B cell (primary cell): ENCODE data around the gene CCSAP. TPM values are rescaled to one million over a fixed set of nuclear protein-coding genes. Genes with fewer than 3 reads are reported as not detected.

ENCODE experiments used
- ATAC-seq: fragments of 200-7000 bp; cut with Tn5 transposase; one replicate; pipeline ENCODE4 v1.10.0; 2021; ENCODE audit warnings: low read depth, mild to moderate bottlenecking, moderate number of reproducible peaks, moderate library complexity
- CTCF ChIA-PET: fragments of 350-600 bp; sonication (Branson Sonifier 250); formaldehyde crosslinking; loops from one replicate; lab custom pipeline; 2021; ENCODE audit warnings: antibody characterized with exemption, inconsistent platforms; lab: Charles Lee
- POLR2A ChIA-PET: fragments of 350-600 bp; sonication (Branson Sonifier 250); formaldehyde crosslinking; loops from one replicate; lab custom pipeline; 2021; ENCODE audit warnings: antibody characterized with exemption; lab: Charles Lee
- DNase-seq: peaks from one replicate; pipeline ENCODE4 v3.0.0; 2013
- H2AFZ ChIP-seq: 2 replicates; pipeline ENCODE4 v1.6.1; 2012; ENCODE audit warnings: mild to moderate bottlenecking, low read depth, low read length; ENCODE audit not compliant: insufficient read depth, poor library complexity, severe bottlenecking
- H3K27ac ChIP-seq, 2 donors: 1 replicate in 1 of 2; 2 replicates in 1 of 2; pipeline ENCODE4 v1.5.1; 2012 to 2013; ENCODE audit warnings: low read length in 2 of 2, mild to moderate bottlenecking in 2 of 2, moderate library complexity in 1 of 2
- H3K27me3 ChIP-seq, 4 experiments: fragments of 200-600 bp in 1 of 4; sonication (generic) in 1 of 4; replicated peaks in 1 of 4; 1 replicate in 2 of 4; 2 replicates in 2 of 4; pipeline versions ENCODE4 v1.6.1 to v1.7.0; 2013 to 2016; ENCODE audit warnings: low read length in 3 of 4, mild to moderate bottlenecking in 2 of 4, mixed read lengths in 1 of 4, moderate library complexity in 1 of 4; ENCODE audit not compliant: insufficient read depth in 4 of 4, control insufficient read depth in 3 of 4; ENCODE audit errors: control extremely low read depth in 1 of 4
- H3K36me3 ChIP-seq, 2 experiments: replicated peaks in 1 of 2; 1 replicate in 1 of 2; 2 replicates in 1 of 2; pipeline versions ENCODE4 v1.6.1 to v1.7.1; 2013; ENCODE audit warnings: low read length in 1 of 2; ENCODE audit not compliant: insufficient read depth in 2 of 2, control insufficient read depth in 1 of 2; ENCODE audit errors: control extremely low read depth in 1 of 2, extremely low read depth in 1 of 2
- H3K4me1 ChIP-seq, 2 donors: fragments of 200-600 bp in 1 of 2; sonication (generic) in 1 of 2; 1 replicate in 1 of 2; 2 replicates in 1 of 2; pipeline versions ENCODE4 v1.5.1 to v1.6.1; 2013 to 2017; ENCODE audit warnings: low read length in 2 of 2; ENCODE audit not compliant: control insufficient read depth in 2 of 2, insufficient read depth in 2 of 2
- H3K4me2 ChIP-seq: replicated peaks from 2 replicates; pipeline ENCODE3; 2012; ENCODE audit warnings: mild to moderate bottlenecking, low read depth, low read length; ENCODE audit not compliant: poor library complexity, severe bottlenecking
- H3K4me3 ChIP-seq, 5 experiments: fragments of 200-600 bp in 1 of 5; sonication (generic) in 1 of 5; 1 replicate in 3 of 5; 2 replicates in 2 of 5; pipeline versions ENCODE4 v1.5.1 to v1.7.0; 2011 to 2016; ENCODE audit warnings: low read length in 4 of 5, mild to moderate bottlenecking in 4 of 5, low read depth in 2 of 5, control low read depth in 1 of 5, moderate library complexity in 1 of 5; ENCODE audit not compliant: insufficient read depth in 1 of 5; ENCODE audit errors: control extremely low read depth in 1 of 5, extremely low read depth in 1 of 5
- H3K79me2 ChIP-seq: fragments of 200-600 bp; sonication (generic); one replicate; pipeline ENCODE4 v1.6.0; 2016; ENCODE audit warnings: low read length; ENCODE audit not compliant: control insufficient read depth, insufficient read depth
- H3K9ac ChIP-seq: fragments of 200-600 bp; sonication (generic); 2 replicates; pipeline ENCODE4 v1.6.1; 2017; ENCODE audit warnings: mild to moderate bottlenecking, low read length, moderate library complexity
- H3K9me3 ChIP-seq, 3 donors: one replicate each; pipeline versions ENCODE4 v1.6.1 to v1.7.1; 2013; ENCODE audit warnings: low read length in 2 of 3; ENCODE audit not compliant: control insufficient read depth in 2 of 3, insufficient read depth in 1 of 3; ENCODE audit errors: control extremely low read depth in 1 of 3
- H4K20me1 ChIP-seq: 2 replicates; pipeline ENCODE4 v1.6.0; 2012; ENCODE audit warnings: mild to moderate bottlenecking, low read length; ENCODE audit not compliant: insufficient read depth, control insufficient read depth, poor library complexity, severe bottlenecking
- H3K27ac Mint-ChIP-seq: one replicate; pipeline ENCODE4 v1.8.0; 2021; ENCODE audit warnings: mixed read lengths
- H3K27me3 Mint-ChIP-seq: one replicate; pipeline ENCODE4 v1.8.0; 2021; ENCODE audit warnings: mixed read lengths
- H3K4me1 Mint-ChIP-seq: one replicate; pipeline ENCODE4 v1.8.0; 2021; ENCODE audit warnings: mixed read lengths
- H3K4me3 Mint-ChIP-seq: one replicate; pipeline ENCODE4 v1.8.0; 2021; ENCODE audit warnings: mixed read lengths
- H3K9me3 Mint-ChIP-seq: one replicate; pipeline ENCODE4 v1.8.0; 2022; ENCODE audit warnings: mixed read lengths; ENCODE audit not compliant: insufficient read depth
- EZH2 ChIP-seq: IDR thresholded peaks from 2 replicates; pipeline ENCODE4 v1.6.1; 2012; ENCODE audit warnings: borderline replicate concordance, low read depth, mild to moderate bottlenecking, moderate library complexity, low read length; ENCODE audit not compliant: insufficient read depth, poor library complexity, severe bottlenecking
- WGBS: methylation state at CpG from one replicate; pipeline ENCODE4 v1.1.5; 2013; ENCODE audit warnings: missing lambda C conversion rate; ENCODE audit not compliant: insufficient coverage; 5-methylcytosine and 5-hydroxymethylcytosine counted together
- intact Hi-C: fragments of 100-400 bp; cut with micrococcal nuclease; formaldehyde crosslinking; loops from one replicate; pipeline ENCODE4 v1.10.0; 2022
- polyA plus RNA-seq: library from polyadenylated mRNA; depleted of rRNA; stranded (reverse); fragments of >200 nt; gene quantifications from 2 replicates; pipeline ENCODE4 v1.2.3, GENCODE V29; 2012
- total RNA-seq, 2 donors: library from RNA; stranded (reverse); fragments of 120-200 nt in 1 of 2; gene quantifications; 1 replicate in 1 of 2; 2 replicates in 1 of 2; pipeline versions ENCODE4 v1.2.3 to v1.2.4, GENCODE V29; 2013 to 2022
- TF ChIP-seq, protein P1 (sequence below): fragments of 200-600 bp; IDR thresholded peaks from one replicate; pipeline ENCODE4 v1.8.0; 2022; ENCODE audit warnings: antibody characterized with exemption, mild to moderate bottlenecking

The CCSAP gene
- total and polyA plus RNA-seq, 2 donors (not counting 1 experiment from before 2014, with no cell fraction given): 3.3 to 15.8 TPM

DNA sequence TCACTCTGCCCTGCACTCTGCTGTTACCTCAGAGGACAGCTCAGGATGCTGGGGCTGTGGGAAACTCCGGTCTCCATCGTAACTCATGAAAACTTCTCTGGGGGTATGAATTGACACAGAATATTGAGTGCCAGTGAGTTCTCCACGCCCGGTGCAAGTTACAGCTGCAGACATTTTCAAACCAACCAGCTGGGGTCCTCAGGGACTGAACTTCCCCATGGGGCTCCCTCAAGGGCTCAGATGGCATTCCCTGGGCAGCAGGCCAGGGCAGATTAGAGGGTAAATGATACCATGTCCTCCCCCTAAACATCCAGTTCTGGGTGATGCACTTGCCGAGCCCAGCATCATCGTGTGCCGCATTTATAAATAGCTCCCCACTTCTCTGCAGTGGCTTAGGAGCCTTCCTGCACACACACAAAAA, 27.8 kb upstream of the CCSAP start:
- peaks cover 0 to 10% (median 1%) of the 10 kb centered on the region in 4 experiments for H3K27me3 ChIP-seq
- Mint-ChIP-seq H3K27ac (no peak overlapping the region), H3K4me3 (no peak overlapping the region), H3K4me1 (peaks cover 10% of the 10 kb centered on the region), H3K9me3 (peaks cover 7% of the 10 kb centered on the region), H3K27me3 (peaks cover 33% of the 10 kb centered on the region)
- DNase-seq (peak; percentile 20), ATAC-seq (peak; percentile 69)
- H3K9me3 ChIP-seq: peaks cover 0 to 7% (median 0%) of the 10 kb centered on the region in 3 donors
- ChIA-PET CTCF (interaction anchor here (1.9 kb wide), 1 partner anchor 112 kb away, joined by 7 read pairs; no protein-coding TSS in a partner anchor), POLR2A (no interaction called here)
- no peaks in the 10 kb centered on the region for H3K36me3 ChIP-seq
- intact Hi-C loops: no loop called here
- H2AFZ ChIP-seq: no peak overlapping the region
- TF ChIP-seq, protein P1, sequence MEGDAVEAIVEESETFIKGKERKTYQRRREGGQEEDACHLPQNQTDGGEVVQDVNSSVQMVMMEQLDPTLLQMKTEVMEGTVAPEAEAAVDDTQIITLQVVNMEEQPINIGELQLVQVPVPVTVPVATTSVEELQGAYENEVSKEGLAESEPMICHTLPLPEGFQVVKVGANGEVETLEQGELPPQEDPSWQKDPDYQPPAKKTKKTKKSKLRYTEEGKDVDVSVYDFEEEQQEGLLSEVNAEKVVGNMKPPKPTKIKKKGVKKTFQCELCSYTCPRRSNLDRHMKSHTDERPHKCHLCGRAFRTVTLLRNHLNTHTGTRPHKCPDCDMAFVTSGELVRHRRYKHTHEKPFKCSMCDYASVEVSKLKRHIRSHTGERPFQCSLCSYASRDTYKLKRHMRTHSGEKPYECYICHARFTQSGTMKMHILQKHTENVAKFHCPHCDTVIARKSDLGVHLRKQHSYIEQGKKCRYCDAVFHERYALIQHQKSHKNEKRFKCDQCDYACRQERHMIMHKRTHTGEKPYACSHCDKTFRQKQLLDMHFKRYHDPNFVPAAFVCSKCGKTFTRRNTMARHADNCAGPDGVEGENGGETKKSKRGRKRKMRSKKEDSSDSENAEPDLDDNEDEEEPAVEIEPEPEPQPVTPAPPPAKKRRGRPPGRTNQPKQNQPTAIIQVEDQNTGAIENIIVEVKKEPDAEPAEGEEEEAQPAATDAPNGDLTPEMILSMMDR: no peak
- no peak for TF ChIP-seq EZH2
- H3K9ac ChIP-seq: no peak overlapping the region
- no peak overlapping the region for H3K4me3 ChIP-seq
- no peaks in the 10 kb centered on the region for H4K20me1 ChIP-seq
- H3K79me2 ChIP-seq: no peaks in the 10 kb centered on the region
- no peak overlapping the region for H3K27ac ChIP-seq
- H3K4me1 ChIP-seq: peaks cover 0 to 9% of the 10 kb centered on the region in 2 donors
- 0% methylated on average over 3 of the region's 7 CpGs for WGBS
- no peak overlapping the region for H3K4me2 ChIP-seq

DNA sequence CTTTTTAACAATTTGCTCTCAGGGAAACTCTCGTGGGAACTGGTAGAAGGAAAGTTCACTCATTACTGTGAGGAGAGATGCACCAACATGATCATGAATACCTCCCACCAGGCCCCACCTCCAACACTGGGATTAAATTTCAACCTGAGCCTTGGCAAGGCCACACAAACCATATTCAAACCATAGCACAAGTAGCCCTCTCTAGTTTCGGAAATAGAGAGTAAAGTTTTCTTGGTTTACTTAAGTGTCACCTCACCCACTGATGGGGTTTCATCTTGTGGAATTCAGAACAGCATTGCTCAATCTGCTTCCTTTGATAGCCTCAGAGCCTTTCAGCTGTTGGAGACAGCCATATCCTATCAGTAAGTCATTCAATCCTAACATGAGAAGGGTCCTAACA, 25.5 kb upstream of the CCSAP start:
- H3K4me1 ChIP-seq: peaks cover 0 to 9% of the 10 kb centered on the region in 2 donors
- no peak for TF ChIP-seq EZH2
- TF ChIP-seq, protein P1: no peak
- no peak overlapping the region for H3K4me2 ChIP-seq
- no peaks in the 10 kb centered on the region for H3K36me3 ChIP-seq
- Mint-ChIP-seq H3K4me3 (no peak overlapping the region), H3K9me3 (peaks cover 7% of the 10 kb centered on the region), H3K27me3 (peaks cover 38% of the 10 kb centered on the region), H3K27ac (no peak overlapping the region), H3K4me1 (peaks cover 10% of the 10 kb centered on the region)
- no peak overlapping the region for H3K9ac ChIP-seq
- ChIA-PET POLR2A (no interaction called here), CTCF (no interaction called here)
- H3K27ac ChIP-seq: no peak overlapping the region
- ATAC-seq (no peak), DNase-seq (no peak)
- intact Hi-C loops: no loop called here
- no peak overlapping the region for H3K4me3 ChIP-seq
- peaks cover 0 to 8% (median 0%) of the 10 kb centered on the region in 3 donors for H3K9me3 ChIP-seq
- peaks cover 0 to 16% (median 3%) of the 10 kb centered on the region in 4 experiments for H3K27me3 ChIP-seq
- H3K79me2 ChIP-seq: no peaks in the 10 kb centered on the region
- 40% methylated on average over 1 of the region's 2 CpGs for WGBS
- no peak overlapping the region for H2AFZ ChIP-seq
- no peaks in the 10 kb centered on the region for H4K20me1 ChIP-seq
